Measurements from ENCODE around the gene HBP1. TPM values are rescaled to one million over a fixed set of nuclear protein-coding genes. Genes with fewer than 3 reads are reported as not detected.

HBP1 gene
- total and polyA plus RNA-seq, 2 of the 8 experiments (the other 6 are each of a cell fraction or from before 2014, with no cell fraction given) = 28.9 to 29.2 TPM

DNA sequence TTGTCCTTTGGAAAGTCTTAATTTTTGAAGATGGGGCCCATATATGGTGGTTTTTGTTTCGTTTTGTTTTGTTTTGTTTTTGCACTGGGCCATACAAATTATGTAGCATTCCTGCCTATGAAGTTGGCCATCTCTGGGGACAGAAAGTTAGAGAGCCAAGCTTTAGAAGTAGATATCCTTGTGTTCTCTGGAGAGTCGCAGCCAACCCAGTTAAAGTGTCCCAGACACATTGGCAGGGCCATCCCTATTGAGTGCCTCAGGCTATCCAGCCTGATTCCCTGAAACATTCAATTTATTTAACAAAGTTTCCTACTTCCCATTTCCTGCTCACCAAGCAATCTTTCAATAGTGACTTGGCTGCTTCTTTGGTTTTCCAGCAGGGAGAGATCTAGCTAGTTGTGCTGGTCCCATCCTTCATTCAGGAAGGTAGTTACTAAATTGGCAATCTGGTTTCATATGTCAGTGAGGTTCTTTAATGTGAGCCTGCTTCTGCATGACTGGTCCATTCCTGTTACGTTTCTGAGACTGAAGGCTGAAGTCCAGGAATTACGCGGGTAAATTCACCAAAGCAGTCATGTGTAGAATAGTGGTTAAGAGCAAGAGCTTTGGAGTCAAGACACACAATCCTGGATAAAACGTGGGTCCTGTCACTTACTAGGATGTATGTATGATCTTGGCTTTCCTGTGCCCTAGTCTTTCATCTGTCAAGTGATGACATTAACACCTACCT lies 49.3 kb upstream of the HBP1 start:
- Histone ChIP-seq H2BK120ac (replicated peaks; ENCODE audit: low read depth, low read length) (no peak overlapping the region), H2BK5ac (ENCODE audit: low read depth, low read length) (no peak overlapping the region), H3K4me3 (ENCODE audit: extremely low read depth in 1 of 4, insufficient read depth in 2 of 4, low read depth in 3 of 4, low read length in 4 of 4) (no peak overlapping the region), H3K4me1 (replicated peaks in 1 of 4; ENCODE audit: control insufficient read depth in 3 of 4, insufficient read depth in 4 of 4, low read length in 3 of 4) (no peaks in the 10 kb centered on the region; a peak in 1 of 7 replicates), H4K91ac (replicated peaks; ENCODE audit: insufficient read length, low read length) (no peak overlapping the region), H3K9me3 (ENCODE audit: insufficient read depth in 2 of 2, low read depth in 1 of 2, low read length in 1 of 2) (no peaks in the 10 kb centered on the region), H3K18ac (ENCODE audit: extremely low read depth, low read length) (no peak overlapping the region), H3K23ac (ENCODE audit: insufficient read length) (no peak overlapping the region), H2AK5ac (ENCODE audit: low read depth, low read length) (no peak overlapping the region), H3K14ac (ENCODE audit: insufficient read length) (no peak overlapping the region), H2BK15ac (ENCODE audit: low read length) (no peak overlapping the region), H3K79me1 (ENCODE audit: low read depth, low read length) (no peaks in the 10 kb centered on the region; the same call in 1 of the 2 replicates), H3K9ac (replicated peaks in 1 of 4; ENCODE audit: extremely low read depth in 1 of 4, low read depth in 3 of 4, low read length in 3 of 4) (no peak overlapping the region), H4K8ac (ENCODE audit: extremely low read depth, insufficient read depth, low read length) (no peak overlapping the region), H2BK20ac (ENCODE audit: low read length) (no peak overlapping the region), H3K23me2 (ENCODE audit: low read depth, low read length) (no peaks in the 10 kb centered on the region), H4K5ac (ENCODE audit: insufficient read length, low read depth, low read length) (no peak overlapping the region), H4K20me1 (replicated peaks in 1 of 2; ENCODE audit: control insufficient read depth in 1 of 2, insufficient read depth in 2 of 2, low read length in 2 of 2) (no peaks in the 10 kb centered on the region), H3K56ac (replicated peaks; ENCODE audit: insufficient read length, low read depth, low read length) (no peak overlapping the region), H3K27me3 (replicated peaks in 1 of 4; ENCODE audit: control insufficient read depth in 3 of 4, extremely low read depth in 1 of 4, insufficient read depth in 3 of 4, low read length in 3 of 4) (no peaks in the 10 kb centered on the region), H3K36me3 (ENCODE audit: control insufficient read depth in 2 of 4, insufficient read depth in 4 of 4, low read length in 3 of 4) (no peaks in the 10 kb centered on the region), H3K79me2 (ENCODE audit: control insufficient read depth in 1 of 2, insufficient read depth in 2 of 2, low read length in 2 of 2) (peaks cover 0 to 4% of the 10 kb centered on the region in 2 experiments; a peak in 1 of 4 replicates), H3K4me2 (ENCODE audit: insufficient read depth in 1 of 2, low read depth in 2 of 2, low read length in 2 of 2) (no peak overlapping the region), H3K4ac (replicated peaks; ENCODE audit: insufficient read length, low read depth, low read length) (no peak overlapping the region), H3K27ac (ENCODE audit: low read depth, low read length) (no peak overlapping the region), H2BK12ac (ENCODE audit: low read depth, low read length) (no peak overlapping the region), H2AFZ (ENCODE audit: low read length) (no peak overlapping the region)
- ChIA-PET POLR2A (ENCODE audit: partially characterized antibody) (no interaction called here), CTCF (ENCODE audit: partially characterized antibody) (interaction anchor here (1.5 to 3.6 kb wide), 2 partner anchors 9 to 28 kb away, joined by 4 to 19 read pairs; no protein-coding TSS in a partner anchor)
- no peak for DNase-seq (ENCODE audit: low read depth in 1 of 2, low spot score in 2 of 2)
- 90% methylated on average over 6 of the region's 6 CpGs; no CpG with 5 or more reads in 1 of the 2 experiments for WGBS, 2 experiments (ENCODE audit: extremely low coverage in 1 of 2, insufficient coverage in 1 of 2, insufficient read length in 1 of 2, insufficient replicate concordance in 2 of 2, low coverage in 1 of 2, low lambda C conversion rate in 2 of 2, missing lambda C conversion rate in 1 of 2)
- FAIRE-seq = no peak
- TF ChIP-seq RBBP5 (IDR thresholded peaks at IDR 0.05; ENCODE audit: borderline replicate concordance, low read depth, low read length) (no peak), CREB1 (IDR thresholded peaks at IDR 0.05) (no peak), HDAC2 (IDR thresholded peaks at IDR 0.05; ENCODE audit: borderline replicate concordance in 1 of 2, low read depth in 2 of 2, low read length in 2 of 2) (no peak), CTBP2 (IDR thresholded peaks at IDR 0.05; ENCODE audit: borderline replicate concordance, insufficient read depth, insufficient read length, low read length) (no peak), KDM4A (IDR thresholded peaks at IDR 0.05; ENCODE audit: low read depth, low read length, severe bottlenecking) (no peak), ASH2L (IDR thresholded peaks at IDR 0.05; ENCODE audit: low read length) (no peak), SP4 (IDR thresholded peaks at IDR 0.05; ENCODE audit: low read length) (no peak), YY1 (IDR thresholded peaks at IDR 0.05; ENCODE audit: low read depth, low read length) (no peak), PHF8 (conservative IDR thresholded peaks at IDR 0.05; ENCODE audit: low read depth, low read length) (no peak)
- TF ChIP-seq, protein P1, sequence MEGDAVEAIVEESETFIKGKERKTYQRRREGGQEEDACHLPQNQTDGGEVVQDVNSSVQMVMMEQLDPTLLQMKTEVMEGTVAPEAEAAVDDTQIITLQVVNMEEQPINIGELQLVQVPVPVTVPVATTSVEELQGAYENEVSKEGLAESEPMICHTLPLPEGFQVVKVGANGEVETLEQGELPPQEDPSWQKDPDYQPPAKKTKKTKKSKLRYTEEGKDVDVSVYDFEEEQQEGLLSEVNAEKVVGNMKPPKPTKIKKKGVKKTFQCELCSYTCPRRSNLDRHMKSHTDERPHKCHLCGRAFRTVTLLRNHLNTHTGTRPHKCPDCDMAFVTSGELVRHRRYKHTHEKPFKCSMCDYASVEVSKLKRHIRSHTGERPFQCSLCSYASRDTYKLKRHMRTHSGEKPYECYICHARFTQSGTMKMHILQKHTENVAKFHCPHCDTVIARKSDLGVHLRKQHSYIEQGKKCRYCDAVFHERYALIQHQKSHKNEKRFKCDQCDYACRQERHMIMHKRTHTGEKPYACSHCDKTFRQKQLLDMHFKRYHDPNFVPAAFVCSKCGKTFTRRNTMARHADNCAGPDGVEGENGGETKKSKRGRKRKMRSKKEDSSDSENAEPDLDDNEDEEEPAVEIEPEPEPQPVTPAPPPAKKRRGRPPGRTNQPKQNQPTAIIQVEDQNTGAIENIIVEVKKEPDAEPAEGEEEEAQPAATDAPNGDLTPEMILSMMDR (IDR thresholded peaks at IDR 0.05; ENCODE audit: control extremely low read depth in 1 of 3, insufficient read depth in 1 of 3, low read depth in 1 of 3, low read length in 3 of 3) = no peak

Data from H1 (cell line).